ENCODE data around the gene PFKP.

PFKP gene

DNA sequence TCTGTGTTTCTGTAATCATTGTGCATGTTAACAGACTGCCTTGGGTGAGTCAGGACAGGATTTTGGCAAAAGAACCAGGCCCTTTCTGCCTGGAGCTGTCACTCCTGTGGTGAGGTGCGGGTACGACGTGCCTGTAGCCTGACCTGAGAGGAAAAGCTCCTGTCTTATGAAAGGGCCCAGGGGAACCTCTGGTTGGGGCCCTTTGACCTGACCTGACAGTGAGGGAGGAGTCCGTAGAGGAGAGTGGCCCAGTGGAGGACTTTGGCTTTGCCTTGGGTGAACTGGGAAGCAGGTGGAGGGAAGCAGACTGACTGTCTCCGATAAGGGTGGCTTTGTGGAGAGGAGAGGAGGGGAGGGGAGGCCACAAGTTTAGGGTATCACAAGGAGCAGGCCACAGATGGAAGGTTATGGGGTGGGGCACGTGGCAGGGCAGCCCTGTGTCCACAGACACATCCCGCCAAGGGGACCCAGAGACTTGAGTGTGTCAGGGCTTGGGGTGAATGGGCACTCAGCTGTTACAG lies 6.9 kb downstream of the PFKP start:
- Histone ChIP-seq H3K4me1 (ENCODE audit: control insufficient read depth, insufficient read depth, low read length) (peaks cover 4% of the 10 kb centered on the region), H3K27me3 (replicated peaks; ENCODE audit: control insufficient read depth, insufficient read depth, low read length) (no peaks in the 10 kb centered on the region), H3K36me3 (ENCODE audit: control insufficient read depth, insufficient read depth, low read length, severe bottlenecking) (no peaks in the 10 kb centered on the region), H3K4me3 (ENCODE audit: low read length) (no peak overlapping the region), H3K9ac (ENCODE audit: low read length) (no peak overlapping the region), H3K9me3 (ENCODE audit: control insufficient read depth, low read length) (no peaks in the 10 kb centered on the region)
- DNase-seq (ENCODE audit: low read depth): no peak

DNA sequence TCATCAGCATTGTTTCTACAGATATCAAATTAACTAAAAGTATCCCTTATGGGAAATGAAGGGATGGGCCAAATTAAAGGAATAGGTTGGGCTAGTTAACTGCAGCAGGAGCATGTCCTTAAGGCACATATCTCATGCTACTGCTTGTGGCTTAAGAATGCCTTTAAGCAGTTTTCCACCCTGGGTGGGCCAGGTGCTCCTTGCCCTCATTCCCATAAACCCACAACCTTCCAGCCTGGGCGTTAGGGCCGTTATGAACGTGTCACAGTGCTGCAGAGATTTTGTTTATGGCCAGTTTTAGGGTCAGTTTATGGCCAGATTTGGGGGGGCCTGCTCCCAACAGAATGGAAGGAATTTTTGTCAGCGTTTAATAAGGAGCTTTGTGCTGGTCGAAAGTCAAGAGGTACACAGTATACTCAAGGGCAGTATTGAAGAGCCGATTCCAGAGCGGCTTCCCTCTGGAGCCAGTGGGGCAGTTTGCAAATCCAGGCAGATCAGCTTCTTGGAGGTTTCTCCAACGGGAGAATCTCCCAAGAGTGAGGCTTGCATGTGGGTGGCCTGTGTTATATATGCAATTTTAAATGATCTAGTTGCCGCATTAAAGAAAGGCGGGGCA lies 7.7 kb downstream of the PFKP start:
- no peak for DNase-seq (ENCODE audit: low read depth)
- no peaks in the 10 kb centered on the region for H3K27me3 ChIP-seq (replicated peaks; ENCODE audit: control insufficient read depth, insufficient read depth, low read length)
- H3K4me3 ChIP-seq (ENCODE audit: low read length): no peak overlapping the region
- H3K4me1 ChIP-seq (ENCODE audit: control insufficient read depth, insufficient read depth, low read length): no peaks in the 10 kb centered on the region
- H3K36me3 ChIP-seq (ENCODE audit: control insufficient read depth, insufficient read depth, low read length, severe bottlenecking): no peaks in the 10 kb centered on the region
- H3K9me3 ChIP-seq (ENCODE audit: control insufficient read depth, low read length): no peaks in the 10 kb centered on the region
- no peak overlapping the region for H3K9ac ChIP-seq (ENCODE audit: low read length)

DNA sequence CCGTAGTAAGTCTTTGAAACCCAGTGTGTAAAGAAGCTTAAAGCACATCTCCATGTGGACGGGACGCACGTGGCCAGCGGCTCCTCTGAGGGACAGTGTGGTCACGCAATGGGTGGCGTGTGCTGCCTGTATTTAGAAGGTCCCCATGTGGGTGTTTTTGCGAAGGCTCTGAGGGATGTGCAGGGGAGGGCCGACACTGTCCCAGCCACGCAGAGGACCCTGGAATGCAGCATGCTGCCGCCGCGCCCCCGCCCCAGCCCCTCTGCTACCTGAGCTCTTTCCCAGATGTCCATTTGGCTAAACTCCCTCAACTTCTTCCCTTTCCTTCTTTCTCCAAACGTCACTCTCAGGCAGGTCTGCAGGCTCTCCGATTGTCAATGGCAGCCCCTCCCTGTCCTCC lies 8.8 kb downstream of the PFKP start:
- Histone ChIP-seq H3K36me3 (ENCODE audit: control insufficient read depth, insufficient read depth, low read length, severe bottlenecking) (no peaks in the 10 kb centered on the region), H3K4me1 (ENCODE audit: control insufficient read depth, insufficient read depth, low read length) (no peaks in the 10 kb centered on the region), H3K27me3 (replicated peaks; ENCODE audit: control insufficient read depth, insufficient read depth, low read length) (no peaks in the 10 kb centered on the region), H3K9me3 (ENCODE audit: control insufficient read depth, low read length) (no peaks in the 10 kb centered on the region), H3K9ac (ENCODE audit: low read length) (no peak overlapping the region), H3K4me3 (ENCODE audit: low read length) (no peak overlapping the region)
- DNase-seq (ENCODE audit: low read depth): no peak

DNA sequence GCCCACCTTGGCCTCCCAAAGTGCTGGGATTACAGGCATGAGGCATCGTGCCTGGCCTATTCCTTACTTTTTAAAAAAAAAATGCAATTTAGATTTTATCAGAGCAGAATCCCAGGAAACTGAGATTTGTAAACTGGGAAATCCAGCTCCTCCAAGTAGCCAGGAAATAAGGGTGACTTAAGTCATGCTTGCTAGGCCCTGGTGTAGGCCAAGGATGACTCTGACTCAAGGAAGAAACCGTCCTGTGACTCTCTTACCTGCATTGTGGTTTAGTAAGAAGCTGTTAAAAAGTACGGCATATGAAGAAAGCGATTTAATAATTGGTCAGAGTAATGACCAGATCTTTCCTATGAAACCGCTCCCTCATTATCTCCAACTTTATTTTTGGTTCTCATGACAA lies 10.2 kb downstream of the PFKP start:
- Histone ChIP-seq H3K4me1 (ENCODE audit: control insufficient read depth, insufficient read depth, low read length) (no peaks in the 10 kb centered on the region), H3K4me3 (ENCODE audit: low read length) (no peak overlapping the region), H3K36me3 (ENCODE audit: control insufficient read depth, insufficient read depth, low read length, severe bottlenecking) (no peaks in the 10 kb centered on the region), H3K27me3 (replicated peaks; ENCODE audit: control insufficient read depth, insufficient read depth, low read length) (no peaks in the 10 kb centered on the region), H3K9me3 (ENCODE audit: control insufficient read depth, low read length) (no peaks in the 10 kb centered on the region), H3K9ac (ENCODE audit: low read length) (no peak overlapping the region)
- DNase-seq (ENCODE audit: low read depth): no peak

- H3K4me3 ChIP-seq (ENCODE audit: low read length): no peak overlapping the region
- H3K4me1 ChIP-seq (ENCODE audit: control insufficient read depth, insufficient read depth, low read length): no peaks in the 10 kb centered on the region
- H3K9ac ChIP-seq (ENCODE audit: low read length): no peak overlapping the region
- no peaks in the 10 kb centered on the region for H3K27me3 ChIP-seq (replicated peaks; ENCODE audit: control insufficient read depth, insufficient read depth, low read length)
- no peaks in the 10 kb centered on the region for H3K36me3 ChIP-seq (ENCODE audit: control insufficient read depth, insufficient read depth, low read length, severe bottlenecking)
- H3K9me3 ChIP-seq (ENCODE audit: control insufficient read depth, low read length): no peaks in the 10 kb centered on the region
- no peak for DNase-seq (ENCODE audit: low read depth)
Measured at GRCh38 chr10:3077940-3078630, 10.7 kb downstream of the PFKP start.

- Histone ChIP-seq H3K27me3 (replicated peaks; ENCODE audit: control insufficient read depth, insufficient read depth, low read length) (no peaks in the 10 kb centered on the region), H3K9ac (ENCODE audit: low read length) (no peak overlapping the region), H3K4me1 (ENCODE audit: control insufficient read depth, insufficient read depth, low read length) (no peaks in the 10 kb centered on the region), H3K4me3 (ENCODE audit: low read length) (no peak overlapping the region), H3K36me3 (ENCODE audit: control insufficient read depth, insufficient read depth, low read length, severe bottlenecking) (peaks cover 4% of the 10 kb centered on the region), H3K9me3 (ENCODE audit: control insufficient read depth, low read length) (no peaks in the 10 kb centered on the region)
- DNase-seq (ENCODE audit: low read depth): no peak
Measured at GRCh38 chr10:3081383-3081981, 14.1 kb downstream of the PFKP start.

DNA sequence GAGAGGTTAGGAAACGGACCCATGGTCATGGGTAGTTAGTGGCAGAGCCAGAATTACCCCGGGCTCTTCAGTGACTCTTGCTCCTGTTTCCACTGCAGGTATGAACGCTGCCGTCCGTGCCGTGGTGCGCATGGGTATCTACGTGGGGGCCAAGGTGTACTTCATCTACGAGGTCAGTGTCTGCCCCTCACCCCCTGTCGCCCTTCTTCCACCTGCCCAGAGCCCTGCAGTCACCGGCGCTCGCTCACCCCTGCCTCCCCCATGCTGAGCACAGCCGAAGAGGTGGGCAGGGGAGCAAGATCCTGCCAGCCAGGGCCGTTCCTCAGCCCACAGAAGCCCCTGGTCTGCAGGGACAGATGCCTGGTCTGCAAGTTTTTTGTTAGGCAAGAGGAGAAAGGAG lies 14.9 kb downstream of the PFKP start:
- no peak overlapping the region for H3K9ac ChIP-seq (ENCODE audit: low read length)
- H3K36me3 ChIP-seq (ENCODE audit: control insufficient read depth, insufficient read depth, low read length, severe bottlenecking): peaks cover 4% of the 10 kb centered on the region
- no peaks in the 10 kb centered on the region for H3K27me3 ChIP-seq (replicated peaks; ENCODE audit: control insufficient read depth, insufficient read depth, low read length)
- H3K4me1 ChIP-seq (ENCODE audit: control insufficient read depth, insufficient read depth, low read length): no peaks in the 10 kb centered on the region
- H3K9me3 ChIP-seq (ENCODE audit: control insufficient read depth, low read length): no peaks in the 10 kb centered on the region
- H3K4me3 ChIP-seq (ENCODE audit: low read length): no peak overlapping the region
- no peak for DNase-seq (ENCODE audit: low read depth)

GRCh38 chr10:3085785-3086567 lies 18.6 kb downstream of the PFKP start:
- DNase-seq (ENCODE audit: low read depth): no peak
- Histone ChIP-seq H3K9ac (ENCODE audit: low read length) (no peak overlapping the region), H3K4me3 (ENCODE audit: low read length) (no peak overlapping the region), H3K36me3 (ENCODE audit: control insufficient read depth, insufficient read depth, low read length, severe bottlenecking) (peaks cover 4% of the 10 kb centered on the region), H3K4me1 (ENCODE audit: control insufficient read depth, insufficient read depth, low read length) (peaks cover 9% of the 10 kb centered on the region), H3K27me3 (replicated peaks; ENCODE audit: control insufficient read depth, insufficient read depth, low read length) (no peaks in the 10 kb centered on the region), H3K9me3 (ENCODE audit: control insufficient read depth, low read length) (no peaks in the 10 kb centered on the region)

GRCh38 chr10:3090388-3090787 lies 23.0 kb downstream of the PFKP start:
- Histone ChIP-seq H3K9ac (ENCODE audit: low read length) (no peak overlapping the region), H3K27me3 (replicated peaks; ENCODE audit: control insufficient read depth, insufficient read depth, low read length) (no peaks in the 10 kb centered on the region), H3K4me1 (ENCODE audit: control insufficient read depth, insufficient read depth, low read length) (peaks cover 32% of the 10 kb centered on the region), H3K36me3 (ENCODE audit: control insufficient read depth, insufficient read depth, low read length, severe bottlenecking) (no peaks in the 10 kb centered on the region), H3K9me3 (ENCODE audit: control insufficient read depth, low read length) (no peaks in the 10 kb centered on the region), H3K4me3 (ENCODE audit: low read length) (no peak overlapping the region)
- DNase-seq (ENCODE audit: low read depth): no peak

DNA sequence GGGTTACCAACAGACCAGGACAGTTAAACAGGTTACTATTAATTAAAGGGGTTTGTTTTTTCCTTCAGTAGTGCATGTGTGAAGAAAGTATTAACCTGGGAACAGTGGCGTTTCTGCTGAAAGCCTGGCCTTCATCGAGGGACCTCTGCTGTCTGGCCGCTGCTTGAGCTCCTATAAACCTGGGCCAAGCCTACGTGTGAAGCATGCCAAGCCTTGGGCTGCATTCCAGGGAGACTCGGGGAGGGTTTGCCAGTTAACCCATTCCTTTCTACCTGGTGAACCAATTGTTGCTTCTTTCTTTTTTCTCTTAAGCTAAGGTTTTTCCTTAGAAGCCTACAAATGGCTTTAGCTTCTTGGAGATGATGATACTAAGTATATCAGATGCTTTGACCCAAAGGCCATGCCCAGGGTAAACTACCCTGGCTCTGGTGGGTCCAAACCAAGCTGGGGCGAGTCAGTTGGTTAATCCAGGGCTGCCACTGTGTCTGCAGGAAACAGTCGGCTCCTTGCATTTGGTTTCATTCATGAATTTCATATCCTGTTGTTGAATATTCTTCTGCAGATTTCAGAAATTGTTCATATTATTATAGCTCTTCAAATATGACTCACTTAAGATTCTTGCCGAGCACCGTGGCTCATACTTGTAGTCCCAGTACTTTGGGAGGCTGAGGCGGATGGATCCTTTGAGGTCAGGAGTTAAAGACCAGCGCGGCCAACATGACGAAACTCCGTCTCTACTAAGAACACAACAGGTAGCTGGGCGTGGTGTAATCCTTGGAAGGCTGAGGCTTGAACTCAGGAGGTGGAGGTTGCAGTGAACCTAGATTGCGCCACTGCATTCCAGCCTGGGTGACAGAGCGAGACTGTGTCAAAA lies 23.8 kb downstream of the PFKP start:
- H3K4me1 ChIP-seq (ENCODE audit: control insufficient read depth, insufficient read depth, low read length): peaks cover 40% of the 10 kb centered on the region

More for the DNA sequence above, 23.8 kb downstream of the PFKP start:
- H3K9ac ChIP-seq (ENCODE audit: low read length): peak overlapping the region; percentile 13
- peak; percentile 80 for DNase-seq (ENCODE audit: low read depth)
- no peaks in the 10 kb centered on the region for H3K36me3 ChIP-seq (ENCODE audit: control insufficient read depth, insufficient read depth, low read length, severe bottlenecking)
- H3K4me3 ChIP-seq (ENCODE audit: low read length): peak overlapping the region; percentile 33
- no peaks in the 10 kb centered on the region for H3K9me3 ChIP-seq (ENCODE audit: control insufficient read depth, low read length)
- H3K27me3 ChIP-seq (replicated peaks; ENCODE audit: control insufficient read depth, insufficient read depth, low read length): no peaks in the 10 kb centered on the region
